HepG2 (cell line): ENCODE data around the gene PIM3. TPM values are rescaled to one million over a fixed set of nuclear protein-coding genes. Genes with fewer than 3 reads are reported as not detected.

ENCODE experiments used
- AHR ChIP-seq: IDR thresholded peaks from 2 replicates; pipeline ENCODE4 v1.6.1; 2018; ENCODE audit warnings: missing genetic modification reagents, missing compliant biosample characterization
- DNMT3B ChIP-seq: conservative IDR thresholded peaks from 2 replicates; pipeline ENCODE4 v1.6.1; 2016; ENCODE audit warnings: missing biosample characterization, control low read depth
- HDAC2 ChIP-seq: sonication (generic); formaldehyde crosslinking; IDR thresholded peaks from 2 replicates; pipeline ENCODE4 v1.4.0; 2020; ENCODE audit warnings: missing genetic modification reagents
- NCOA2 ChIP-seq: sonication (generic); formaldehyde crosslinking; IDR thresholded peaks from 2 replicates; pipeline ENCODE4 v1.8.0; 2022; ENCODE audit warnings: inconsistent platforms
- NR2F6 ChIP-seq, 2 experiments: IDR thresholded peaks; 2 replicates each; pipeline ENCODE4 v1.6.1; 2016; ENCODE audit warnings: antibody characterized with exemption in 1 of 2, mild to moderate bottlenecking in 1 of 2
- SAFB2 ChIP-seq: sonication (generic); formaldehyde crosslinking; IDR thresholded peaks from 2 replicates; pipeline ENCODE4 v1.5.1; 2020; ENCODE audit warnings: missing genetic modification reagents, low read depth, mild to moderate bottlenecking, borderline replicate concordance
- SALL2 ChIP-seq: sonication (generic); formaldehyde crosslinking; IDR thresholded peaks from 2 replicates; pipeline ENCODE4 v1.8.1; 2023; ENCODE audit warnings: mild to moderate bottlenecking, missing genetic modification reagents, inconsistent platforms
- TBX2 ChIP-seq: sonication (generic); formaldehyde crosslinking; IDR thresholded peaks from 2 replicates; pipeline ENCODE4 v1.5.0; 2020; ENCODE audit warnings: missing genetic modification reagents, mild to moderate bottlenecking, borderline replicate concordance
- ZFP1 ChIP-seq: IDR thresholded peaks from 2 replicates; pipeline ENCODE4 v1.6.1; 2016
- ZFYVE20 ChIP-seq: sonication (generic); formaldehyde crosslinking; IDR thresholded peaks from 2 replicates; pipeline ENCODE4 v1.8.0; 2023; ENCODE audit warnings: low read depth, mild to moderate bottlenecking, moderate library complexity, missing genetic modification reagents, borderline replicate concordance
- ZNF33A ChIP-seq: sonication (generic); formaldehyde crosslinking; IDR thresholded peaks from 2 replicates; pipeline ENCODE4 v1.5.1; 2020; ENCODE audit warnings: missing genetic modification reagents, mild to moderate bottlenecking, moderate library complexity, borderline replicate concordance
- ZNF33B ChIP-seq: sonication (generic); formaldehyde crosslinking; IDR thresholded peaks from 2 replicates; pipeline ENCODE4 v1.5.1; 2020; ENCODE audit warnings: mild to moderate bottlenecking, missing genetic modification reagents
- ZNF75D ChIP-seq: sonication (generic); formaldehyde crosslinking; IDR thresholded peaks from 2 replicates; pipeline ENCODE4 v1.8.1; 2023; ENCODE audit warnings: missing genetic modification reagents, mild to moderate bottlenecking, borderline replicate concordance
- polyA plus RNA-seq, 8 experiments: library from polyadenylated mRNA; depleted of rRNA in 3 of 8; stranded (reverse) in 7 of 8; unstranded in 1 of 8; fragments of >200 nt; fragmentation: Illumina TruSeq in 4 of 8; extraction: Trizol in 4 of 8; gene quantifications; 2 replicates each; pipeline versions ENCODE4 v1.2.1 to v1.2.3, GENCODE V29; 2011 to 2016; ENCODE audit warnings: low read depth in 4 of 8, missing spikeins in 1 of 8, mixed read lengths in 1 of 8; ENCODE audit not compliant: insufficient read depth in 1 of 8
- total RNA-seq, 5 experiments: library from RNA; depleted of rRNA; stranded (reverse); fragments of >200 nt; fragmentation: Illumina TruSeq; extraction: Trizol; gene quantifications; 2 replicates each; pipeline ENCODE4 v1.2.3, GENCODE V29; 2016; ENCODE audit warnings: low read depth in 1 of 5
- TF ChIP-seq, protein P1 (sequence below): sonication (generic); formaldehyde crosslinking; IDR thresholded peaks from 2 replicates; pipeline ENCODE4 v1.5.1; 2020; ENCODE audit warnings: mild to moderate bottlenecking, missing genetic modification reagents, moderate library complexity
- TF ChIP-seq, protein P2 (sequence below): sonication (generic); formaldehyde crosslinking; IDR thresholded peaks from 2 replicates; pipeline ENCODE4 v1.4.0; 2020; ENCODE audit warnings: mild to moderate bottlenecking, missing genetic modification reagents
- TF ChIP-seq, protein P3 (sequence below): sonication (generic); formaldehyde crosslinking; IDR thresholded peaks from 2 replicates; pipeline ENCODE4 v1.4.0; 2020; ENCODE audit warnings: missing genetic modification reagents, mild to moderate bottlenecking, borderline replicate concordance
- TF ChIP-seq, protein P4 (sequence below): sonication (generic); formaldehyde crosslinking; IDR thresholded peaks from 2 replicates; pipeline ENCODE4 v1.5.1; 2020; ENCODE audit warnings: missing genetic modification reagents, mild to moderate bottlenecking, borderline replicate concordance

The PIM3 gene
- total and polyA plus RNA-seq, 2 of the 13 experiments (the other 11 are each of a cell fraction or from before 2014, with no cell fraction given) = 21.6 to 31.2 TPM

DNA sequence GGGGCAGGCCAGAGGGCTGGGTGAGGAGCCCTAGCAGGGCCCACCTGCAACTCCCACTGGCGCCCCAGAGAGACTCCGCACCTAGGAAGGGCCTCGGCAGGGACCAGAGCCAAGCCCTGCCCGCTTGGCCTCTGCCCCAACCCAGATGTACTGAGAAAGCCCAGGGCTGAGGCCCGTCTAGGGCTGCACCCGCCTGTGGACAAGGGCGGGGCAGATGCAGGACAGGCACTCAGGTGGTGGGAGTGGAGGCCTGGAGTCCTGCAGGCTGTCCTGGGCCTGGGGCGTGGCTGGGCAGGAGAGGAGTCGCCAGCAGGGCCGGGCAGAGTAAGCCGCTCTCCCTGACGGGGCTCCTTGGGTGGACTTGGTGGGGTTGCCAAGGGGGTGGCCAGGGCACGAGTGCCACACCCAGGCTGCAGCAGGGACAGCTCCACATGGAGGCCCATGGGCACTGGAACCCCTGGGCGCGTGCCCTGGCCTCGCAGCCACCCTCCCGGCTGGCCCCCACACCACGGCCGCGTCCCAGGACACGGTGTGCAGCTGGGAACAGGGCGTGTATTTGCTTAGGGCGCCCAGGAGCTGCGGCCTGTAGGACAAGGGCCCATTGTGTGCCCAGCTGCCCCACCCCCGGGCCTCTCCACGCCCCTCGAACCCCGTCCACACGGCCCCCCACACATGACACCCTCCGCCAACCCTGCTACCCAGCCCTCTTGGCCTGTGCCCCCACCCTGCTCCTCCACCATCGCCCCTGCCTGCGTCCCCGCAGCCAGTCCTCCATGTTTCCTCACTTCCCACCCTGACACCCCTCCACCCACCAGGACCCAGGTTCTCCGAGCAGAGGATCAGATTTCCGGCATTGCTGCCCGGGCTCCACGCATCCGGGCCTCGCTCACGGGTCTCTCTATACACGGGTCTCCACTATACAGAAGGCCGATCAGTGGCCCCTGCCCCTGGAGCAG is 11.3 kb upstream of the PIM3 start (continued):
- TF ChIP-seq, protein P1, sequence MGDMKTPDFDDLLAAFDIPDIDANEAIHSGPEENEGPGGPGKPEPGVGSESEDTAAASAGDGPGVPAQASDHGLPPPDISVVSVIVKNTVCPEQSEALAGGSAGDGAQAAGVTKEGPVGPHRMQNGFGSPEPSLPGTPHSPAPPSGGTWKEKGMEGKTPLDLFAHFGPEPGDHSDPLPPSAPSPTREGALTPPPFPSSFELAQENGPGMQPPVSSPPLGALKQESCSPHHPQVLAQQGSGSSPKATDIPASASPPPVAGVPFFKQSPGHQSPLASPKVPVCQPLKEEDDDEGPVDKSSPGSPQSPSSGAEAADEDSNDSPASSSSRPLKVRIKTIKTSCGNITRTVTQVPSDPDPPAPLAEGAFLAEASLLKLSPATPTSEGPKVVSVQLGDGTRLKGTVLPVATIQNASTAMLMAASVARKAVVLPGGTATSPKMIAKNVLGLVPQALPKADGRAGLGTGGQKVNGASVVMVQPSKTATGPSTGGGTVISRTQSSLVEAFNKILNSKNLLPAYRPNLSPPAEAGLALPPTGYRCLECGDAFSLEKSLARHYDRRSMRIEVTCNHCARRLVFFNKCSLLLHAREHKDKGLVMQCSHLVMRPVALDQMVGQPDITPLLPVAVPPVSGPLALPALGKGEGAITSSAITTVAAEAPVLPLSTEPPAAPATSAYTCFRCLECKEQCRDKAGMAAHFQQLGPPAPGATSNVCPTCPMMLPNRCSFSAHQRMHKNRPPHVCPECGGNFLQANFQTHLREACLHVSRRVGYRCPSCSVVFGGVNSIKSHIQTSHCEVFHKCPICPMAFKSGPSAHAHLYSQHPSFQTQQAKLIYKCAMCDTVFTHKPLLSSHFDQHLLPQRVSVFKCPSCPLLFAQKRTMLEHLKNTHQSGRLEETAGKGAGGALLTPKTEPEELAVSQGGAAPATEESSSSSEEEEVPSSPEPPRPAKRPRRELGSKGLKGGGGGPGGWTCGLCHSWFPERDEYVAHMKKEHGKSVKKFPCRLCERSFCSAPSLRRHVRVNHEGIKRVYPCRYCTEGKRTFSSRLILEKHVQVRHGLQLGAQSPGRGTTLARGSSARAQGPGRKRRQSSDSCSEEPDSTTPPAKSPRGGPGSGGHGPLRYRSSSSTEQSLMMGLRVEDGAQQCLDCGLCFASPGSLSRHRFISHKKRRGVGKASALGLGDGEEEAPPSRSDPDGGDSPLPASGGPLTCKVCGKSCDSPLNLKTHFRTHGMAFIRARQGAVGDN (CRISPR knock-in tag) = peak; percentile 86
- TF ChIP-seq SAFB2 (CRISPR knock-in tag) = peak; percentile 47; the same call in 1 of the 2 replicates
- TF ChIP-seq ZNF75D (CRISPR knock-in tag) = no peak
- TF ChIP-seq, protein P2, sequence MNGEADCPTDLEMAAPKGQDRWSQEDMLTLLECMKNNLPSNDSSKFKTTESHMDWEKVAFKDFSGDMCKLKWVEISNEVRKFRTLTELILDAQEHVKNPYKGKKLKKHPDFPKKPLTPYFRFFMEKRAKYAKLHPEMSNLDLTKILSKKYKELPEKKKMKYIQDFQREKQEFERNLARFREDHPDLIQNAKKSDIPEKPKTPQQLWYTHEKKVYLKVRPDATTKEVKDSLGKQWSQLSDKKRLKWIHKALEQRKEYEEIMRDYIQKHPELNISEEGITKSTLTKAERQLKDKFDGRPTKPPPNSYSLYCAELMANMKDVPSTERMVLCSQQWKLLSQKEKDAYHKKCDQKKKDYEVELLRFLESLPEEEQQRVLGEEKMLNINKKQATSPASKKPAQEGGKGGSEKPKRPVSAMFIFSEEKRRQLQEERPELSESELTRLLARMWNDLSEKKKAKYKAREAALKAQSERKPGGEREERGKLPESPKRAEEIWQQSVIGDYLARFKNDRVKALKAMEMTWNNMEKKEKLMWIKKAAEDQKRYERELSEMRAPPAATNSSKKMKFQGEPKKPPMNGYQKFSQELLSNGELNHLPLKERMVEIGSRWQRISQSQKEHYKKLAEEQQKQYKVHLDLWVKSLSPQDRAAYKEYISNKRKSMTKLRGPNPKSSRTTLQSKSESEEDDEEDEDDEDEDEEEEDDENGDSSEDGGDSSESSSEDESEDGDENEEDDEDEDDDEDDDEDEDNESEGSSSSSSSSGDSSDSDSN = no peak; the same call in 1 of the 2 replicates
- peak; percentile 86 for TF ChIP-seq HDAC2
- TF ChIP-seq ZNF33A (CRISPR knock-in tag) = no peak
- TF ChIP-seq ZFYVE20 (CRISPR knock-in tag) = no peak
- peak; percentile 43; the same call in 1 of the 2 replicates for TF ChIP-seq ZNF33B (CRISPR knock-in tag)
- peak; percentile 78; the same call in 1 of the 2 replicates for TF ChIP-seq SALL2 (CRISPR knock-in tag)
- TF ChIP-seq, protein P3, sequence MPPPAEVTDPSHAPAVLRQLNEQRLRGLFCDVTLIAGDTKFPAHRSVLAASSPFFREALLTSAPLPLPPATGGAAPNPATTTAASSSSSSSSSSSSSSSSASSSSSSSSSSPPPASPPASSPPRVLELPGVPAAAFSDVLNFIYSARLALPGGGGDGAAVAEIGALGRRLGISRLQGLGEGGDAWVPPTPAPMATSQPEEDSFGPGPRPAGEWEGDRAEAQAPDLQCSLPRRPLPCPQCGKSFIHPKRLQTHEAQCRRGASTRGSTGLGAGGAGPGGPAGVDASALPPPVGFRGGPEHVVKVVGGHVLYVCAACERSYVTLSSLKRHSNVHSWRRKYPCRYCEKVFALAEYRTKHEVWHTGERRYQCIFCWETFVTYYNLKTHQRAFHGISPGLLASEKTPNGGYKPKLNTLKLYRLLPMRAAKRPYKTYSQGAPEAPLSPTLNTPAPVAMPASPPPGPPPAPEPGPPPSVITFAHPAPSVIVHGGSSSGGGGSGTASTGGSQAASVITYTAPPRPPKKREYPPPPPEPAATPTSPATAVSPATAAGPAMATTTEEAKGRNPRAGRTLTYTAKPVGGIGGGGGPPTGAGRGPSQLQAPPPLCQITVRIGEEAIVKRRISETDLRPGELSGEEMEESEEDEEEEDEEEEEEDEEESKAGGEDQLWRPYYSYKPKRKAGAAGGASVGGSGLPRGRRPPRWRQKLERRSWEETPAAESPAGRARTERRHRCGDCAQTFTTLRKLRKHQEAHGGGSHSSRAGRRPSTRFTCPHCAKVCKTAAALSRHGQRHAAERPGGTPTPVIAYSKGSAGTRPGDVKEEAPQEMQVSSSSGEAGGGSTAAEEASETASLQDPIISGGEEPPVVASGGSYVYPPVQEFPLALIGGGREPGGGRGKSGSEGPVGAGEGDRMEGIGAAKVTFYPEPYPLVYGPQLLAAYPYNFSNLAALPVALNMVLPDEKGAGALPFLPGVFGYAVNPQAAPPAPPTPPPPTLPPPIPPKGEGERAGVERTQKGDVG (CRISPR knock-in tag) = no peak
- TF ChIP-seq ZFP1 (CRISPR knock-in tag) = peak; percentile 70; the same call in 1 of the 2 replicates
- TF ChIP-seq DNMT3B (CRISPR knock-in tag) = no peak
- TF ChIP-seq, protein P4, sequence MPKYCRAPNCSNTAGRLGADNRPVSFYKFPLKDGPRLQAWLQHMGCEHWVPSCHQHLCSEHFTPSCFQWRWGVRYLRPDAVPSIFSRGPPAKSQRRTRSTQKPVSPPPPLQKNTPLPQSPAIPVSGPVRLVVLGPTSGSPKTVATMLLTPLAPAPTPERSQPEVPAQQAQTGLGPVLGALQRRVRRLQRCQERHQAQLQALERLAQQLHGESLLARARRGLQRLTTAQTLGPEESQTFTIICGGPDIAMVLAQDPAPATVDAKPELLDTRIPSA = no peak
- peak; percentile 72; the same call in 1 of the 2 replicates for TF ChIP-seq TBX2 (CRISPR knock-in tag)
- TF ChIP-seq NR2F6 (IDR thresholded peaks at IDR 0.05) = peak; percentile 2; the same call in 1 of the 2 replicates
- peak; percentile 38 for TF ChIP-seq NR2F6 (CRISPR knock-in tag; IDR thresholded peaks at IDR 0.05)
- peak; percentile 58; the same call in 1 of the 2 replicates for TF ChIP-seq NCOA2
- TF ChIP-seq AHR (CRISPR knock-in tag) = 0 out of 2 replicates have a peak, but pooled peaks have one; percentile 21
